Esophagus squamous epithelium (tissue), 4 donors: Measurements from ENCODE around the gene PPP1R3A.

ENCODE experiments used
- POLR2A ChIP-seq, 4 donors: fragments of 450-650 bp; IDR thresholded peaks; one replicate each; pipeline ENCODE4 v1.6.1; 2017; ENCODE audit warnings: antibody characterized with exemption in 4 of 4, mild to moderate bottlenecking in 4 of 4, moderate library complexity in 3 of 4
- TF ChIP-seq, protein P1 (sequence below), 6 experiments: fragments of 450-650 bp in 4 of 6; fragments of 200-600 bp in 2 of 6; sonication (generic) in 2 of 6; IDR thresholded peaks; one replicate each; pipeline ENCODE4 v1.5.1; 2016 to 2019; ENCODE audit warnings: antibody characterized with exemption in 6 of 6, mild to moderate bottlenecking in 4 of 6, moderate library complexity in 4 of 6

DNA sequence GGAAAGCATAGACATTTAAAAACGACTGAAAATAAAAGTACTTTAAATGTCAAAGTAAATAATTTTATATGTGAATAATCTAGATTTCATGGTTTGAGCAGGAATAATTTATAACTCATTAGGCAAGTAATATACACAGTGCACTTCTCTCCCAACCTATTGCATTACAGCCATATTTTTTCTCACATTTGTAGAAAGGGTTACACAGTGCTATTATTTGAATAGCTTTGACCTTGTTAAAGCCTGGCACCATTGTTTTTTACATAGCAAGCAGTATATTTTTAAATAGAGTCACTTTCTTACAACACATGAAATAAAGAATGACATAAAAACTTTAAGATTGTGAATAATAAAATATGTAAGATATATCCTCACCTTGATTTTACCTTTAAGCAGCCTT, 969 bp downstream of the PPP1R3A start:
- TF ChIP-seq, protein P1, sequence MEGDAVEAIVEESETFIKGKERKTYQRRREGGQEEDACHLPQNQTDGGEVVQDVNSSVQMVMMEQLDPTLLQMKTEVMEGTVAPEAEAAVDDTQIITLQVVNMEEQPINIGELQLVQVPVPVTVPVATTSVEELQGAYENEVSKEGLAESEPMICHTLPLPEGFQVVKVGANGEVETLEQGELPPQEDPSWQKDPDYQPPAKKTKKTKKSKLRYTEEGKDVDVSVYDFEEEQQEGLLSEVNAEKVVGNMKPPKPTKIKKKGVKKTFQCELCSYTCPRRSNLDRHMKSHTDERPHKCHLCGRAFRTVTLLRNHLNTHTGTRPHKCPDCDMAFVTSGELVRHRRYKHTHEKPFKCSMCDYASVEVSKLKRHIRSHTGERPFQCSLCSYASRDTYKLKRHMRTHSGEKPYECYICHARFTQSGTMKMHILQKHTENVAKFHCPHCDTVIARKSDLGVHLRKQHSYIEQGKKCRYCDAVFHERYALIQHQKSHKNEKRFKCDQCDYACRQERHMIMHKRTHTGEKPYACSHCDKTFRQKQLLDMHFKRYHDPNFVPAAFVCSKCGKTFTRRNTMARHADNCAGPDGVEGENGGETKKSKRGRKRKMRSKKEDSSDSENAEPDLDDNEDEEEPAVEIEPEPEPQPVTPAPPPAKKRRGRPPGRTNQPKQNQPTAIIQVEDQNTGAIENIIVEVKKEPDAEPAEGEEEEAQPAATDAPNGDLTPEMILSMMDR (IDR thresholded peaks at IDR 0.05) = no peak
- no peak for TF ChIP-seq POLR2A (IDR thresholded peaks at IDR 0.05)
